T-helper 1 cell treated with Interleukin-12 subunit alpha and Interleukin-12 subunit beta and Interleukin-4 antibody, amounts not matched to agents 30 μg/mL and 1 μg/mL, for 36 hours (primary cell): Measurements from ENCODE around the gene SMAD7.

Source experiments
- H3K27ac Mint-ChIP-seq: one replicate; pipeline ENCODE4 v1.8.0; 2021; ENCODE audit warnings: mild to moderate bottlenecking, mixed read lengths
- H3K27me3 Mint-ChIP-seq: one replicate; pipeline ENCODE4 v1.8.0; 2021; ENCODE audit warnings: low read depth, mixed read lengths
- H3K36me3 Mint-ChIP-seq: one replicate; pipeline ENCODE4 v1.8.0; 2021; ENCODE audit warnings: low read depth, mixed read lengths
- H3K4me1 Mint-ChIP-seq: one replicate; pipeline ENCODE4 v1.8.0; 2021; ENCODE audit warnings: low read depth, mixed read lengths
- H3K4me3 Mint-ChIP-seq: one replicate; pipeline ENCODE4 v1.8.0; 2021; ENCODE audit warnings: mild to moderate bottlenecking, moderate library complexity, mixed read lengths
- H3K9me3 Mint-ChIP-seq: one replicate; pipeline ENCODE4 v1.8.0; 2021; ENCODE audit warnings: mixed read lengths

The SMAD7 gene

GRCh38 chr18:48901145-48902022 lies 49.4 kb downstream of the SMAD7 start:
- no peak overlapping the region for H3K27ac Mint-ChIP-seq
- H3K36me3 Mint-ChIP-seq: peaks cover 11% of the 10 kb centered on the region
- peaks cover 22% of the 10 kb centered on the region for H3K9me3 Mint-ChIP-seq
- H3K4me3 Mint-ChIP-seq: no peak overlapping the region
- H3K27me3 Mint-ChIP-seq: peaks cover 22% of the 10 kb centered on the region
- peaks cover 12% of the 10 kb centered on the region for H3K4me1 Mint-ChIP-seq

- peaks cover 16% of the 10 kb centered on the region for H3K4me1 Mint-ChIP-seq
- peaks cover 21% of the 10 kb centered on the region for H3K9me3 Mint-ChIP-seq
- H3K27ac Mint-ChIP-seq: no peak overlapping the region
- H3K27me3 Mint-ChIP-seq: peaks cover 14% of the 10 kb centered on the region
- H3K4me3 Mint-ChIP-seq: no peak overlapping the region
- peaks cover 11% of the 10 kb centered on the region for H3K36me3 Mint-ChIP-seq
Measured at GRCh38 chr18:48900469-48900868, 50.3 kb downstream of the SMAD7 start.

- H3K36me3 Mint-ChIP-seq: peaks cover 11% of the 10 kb centered on the region
- H3K4me1 Mint-ChIP-seq: peaks cover 16% of the 10 kb centered on the region
- peaks cover 13% of the 10 kb centered on the region for H3K9me3 Mint-ChIP-seq
- H3K4me3 Mint-ChIP-seq: no peak overlapping the region
- no peak overlapping the region for H3K27ac Mint-ChIP-seq
- H3K27me3 Mint-ChIP-seq: peaks cover 10% of the 10 kb centered on the region
Measured at GRCh38 chr18:48899558-48900174, 51.1 kb downstream of the SMAD7 start.

GRCh38 chr18:48898521-48898920 lies 52.2 kb downstream of the SMAD7 start:
- H3K9me3 Mint-ChIP-seq: peaks cover 6% of the 10 kb centered on the region
- no peak overlapping the region for H3K27ac Mint-ChIP-seq
- H3K36me3 Mint-ChIP-seq: peaks cover 6% of the 10 kb centered on the region
- H3K4me3 Mint-ChIP-seq: no peak overlapping the region
- peaks cover 4% of the 10 kb centered on the region for H3K27me3 Mint-ChIP-seq
- peaks cover 16% of the 10 kb centered on the region for H3K4me1 Mint-ChIP-seq

GRCh38 chr18:48897531-48897930 lies 53.2 kb downstream of the SMAD7 start:
- H3K4me1 Mint-ChIP-seq: peaks cover 16% of the 10 kb centered on the region
- H3K27ac Mint-ChIP-seq: no peak overlapping the region
- peaks cover 6% of the 10 kb centered on the region for H3K9me3 Mint-ChIP-seq
- H3K36me3 Mint-ChIP-seq: peaks cover 6% of the 10 kb centered on the region
- peaks cover 4% of the 10 kb centered on the region for H3K27me3 Mint-ChIP-seq
- no peak overlapping the region for H3K4me3 Mint-ChIP-seq

GRCh38 chr18:48896875-48897511 lies 53.8 kb downstream of the SMAD7 start:
- H3K4me3 Mint-ChIP-seq: no peak overlapping the region
- H3K27ac Mint-ChIP-seq: peak overlapping the region; percentile 52
- H3K4me1 Mint-ChIP-seq: peaks cover 16% of the 10 kb centered on the region
- peaks cover 6% of the 10 kb centered on the region for H3K36me3 Mint-ChIP-seq
- H3K27me3 Mint-ChIP-seq: peaks cover 4% of the 10 kb centered on the region
- H3K9me3 Mint-ChIP-seq: peaks cover 6% of the 10 kb centered on the region

GRCh38 chr18:48896326-48896874 lies 54.4 kb downstream of the SMAD7 start:
- Mint-ChIP-seq H3K36me3 (peaks cover 5% of the 10 kb centered on the region), H3K9me3 (peaks cover 6% of the 10 kb centered on the region), H3K27ac (peak overlapping the region; percentile 52), H3K27me3 (peaks cover 4% of the 10 kb centered on the region), H3K4me3 (no peak overlapping the region), H3K4me1 (peaks cover 16% of the 10 kb centered on the region)

- Mint-ChIP-seq H3K27me3 (peaks cover under 1% of the 10 kb centered on the region), H3K9me3 (peaks cover 6% of the 10 kb centered on the region), H3K27ac (no peak overlapping the region), H3K4me1 (peaks cover 12% of the 10 kb centered on the region), H3K36me3 (peaks cover 5% of the 10 kb centered on the region), H3K4me3 (no peak overlapping the region)
Measured at GRCh38 chr18:48894799-48895346, 55.9 kb downstream of the SMAD7 start.

- Mint-ChIP-seq H3K27me3 (no peaks in the 10 kb centered on the region), H3K36me3 (peaks cover 3% of the 10 kb centered on the region), H3K4me3 (no peak overlapping the region), H3K4me1 (peaks cover 10% of the 10 kb centered on the region), H3K27ac (no peak overlapping the region), H3K9me3 (no peaks in the 10 kb centered on the region)
Measured at GRCh38 chr18:48893608-48894600, 56.9 kb downstream of the SMAD7 start.

GRCh38 chr18:48893061-48893607 lies 57.6 kb downstream of the SMAD7 start:
- no peaks in the 10 kb centered on the region for H3K27me3 Mint-ChIP-seq
- no peak overlapping the region for H3K4me3 Mint-ChIP-seq
- H3K9me3 Mint-ChIP-seq: no peaks in the 10 kb centered on the region
- H3K27ac Mint-ChIP-seq: no peak overlapping the region
- peaks cover 3% of the 10 kb centered on the region for H3K36me3 Mint-ChIP-seq
- H3K4me1 Mint-ChIP-seq: peaks cover 10% of the 10 kb centered on the region

- no peaks in the 10 kb centered on the region for H3K9me3 Mint-ChIP-seq
- H3K27ac Mint-ChIP-seq: no peak overlapping the region
- H3K4me3 Mint-ChIP-seq: no peak overlapping the region
- H3K27me3 Mint-ChIP-seq: no peaks in the 10 kb centered on the region
- peaks cover 3% of the 10 kb centered on the region for H3K36me3 Mint-ChIP-seq
- H3K4me1 Mint-ChIP-seq: peaks cover 10% of the 10 kb centered on the region
Measured at GRCh38 chr18:48892146-48892855, 58.5 kb downstream of the SMAD7 start.

GRCh38 chr18:48891721-48892120 lies 59.0 kb downstream of the SMAD7 start:
- H3K27me3 Mint-ChIP-seq: no peaks in the 10 kb centered on the region
- H3K27ac Mint-ChIP-seq: no peak overlapping the region
- no peak overlapping the region for H3K4me3 Mint-ChIP-seq
- H3K4me1 Mint-ChIP-seq: peaks cover 7% of the 10 kb centered on the region
- H3K9me3 Mint-ChIP-seq: no peaks in the 10 kb centered on the region
- peaks cover under 1% of the 10 kb centered on the region for H3K36me3 Mint-ChIP-seq
